ENCODE results near the gene GULP1. TPM values are rescaled to one million over a fixed set of nuclear protein-coding genes. Genes with fewer than 3 reads are reported as not detected.

The GULP1 gene
- total and polyA plus RNA-seq, 10 of the 15 experiments (the other 5 are each of a cell fraction or from before 2014, with no cell fraction given): 0.02 to 1.3 (median 0.15) TPM; not detected in 5

- Histone ChIP-seq H4K20me1 (ENCODE audit: control insufficient read depth, insufficient read depth) (no peaks in the 10 kb centered on the region), H3K27ac (ENCODE audit: control insufficient read depth, insufficient read depth) (no peak overlapping the region), H3K4me3 (no peak overlapping the region), H3K4me2 (ENCODE audit: control insufficient read depth, insufficient read depth) (no peak overlapping the region), H3K9me3 (replicated peaks; ENCODE audit: control insufficient read depth, insufficient read depth, low read length) (no peaks in the 10 kb centered on the region), H3K4me1 (ENCODE audit: control insufficient read depth, insufficient read depth, low read length) (no peaks in the 10 kb centered on the region), H2AFZ (ENCODE audit: control insufficient read depth, low read depth, low read length) (no peak overlapping the region), H3K9ac (ENCODE audit: control insufficient read depth, insufficient read depth, low read length) (no peak overlapping the region), H3K79me2 (ENCODE audit: control insufficient read depth, insufficient read depth, low read length) (no peaks in the 10 kb centered on the region), H3K36me3 (ENCODE audit: control insufficient read depth in 2 of 2, insufficient read depth in 2 of 2, low read length in 1 of 2) (no peaks in the 10 kb centered on the region), H3K27me3 (replicated peaks in 1 of 2; ENCODE audit: control insufficient read depth in 2 of 2, insufficient read depth in 2 of 2, low read length in 1 of 2) (no peaks in the 10 kb centered on the region)
- ATAC-seq: no peak
- 16% methylated on average over 6 of the region's 6 CpGs for WGBS (ENCODE audit: insufficient coverage, insufficient replicate concordance, low lambda C conversion rate, missing lambda C conversion rate)
- in situ Hi-C loops (cut with MboI): no loop called here
- ChIA-PET POLR2A (no interaction called here), SMC1A (ENCODE audit: uncharacterized antibody, unreplicated experiment) (no interaction called here), CTCF (no interaction called here), RAD21 (ENCODE audit: unreplicated experiment) (no interaction called here)
- no peak for FAIRE-seq
- BruUV-seq (replicated peaks): no TSS peak
- TF ChIP-seq GATAD2B (conservative IDR thresholded peaks at IDR 0.05; ENCODE audit: low read depth) (no peak), RB1 (IDR thresholded peaks at IDR 0.05; ENCODE audit: borderline replicate concordance) (no peak), GABPA (IDR thresholded peaks at IDR 0.05; ENCODE audit: low read depth) (no peak), BMI1 (IDR thresholded peaks at IDR 0.05; ENCODE audit: borderline replicate concordance) (no peak), STAT1 (conservative IDR thresholded peaks at IDR 0.05) (no peak), E4F1 (IDR thresholded peaks at IDR 0.05; ENCODE audit: borderline replicate concordance, partially characterized antibody) (no peak), ZNF274 (IDR thresholded peaks at IDR 0.05; ENCODE audit: insufficient read depth, insufficient read length) (no peak), CHD2 (IDR thresholded peaks at IDR 0.05; ENCODE audit: borderline replicate concordance, low read depth, low read length) (no peak), ZBTB40 (IDR thresholded peaks at IDR 0.05; ENCODE audit: borderline replicate concordance) (no peak), POU2F2 (IDR thresholded peaks at IDR 0.05; ENCODE audit: borderline replicate concordance, low read depth, low read length) (no peak), SMC3 (IDR thresholded peaks at IDR 0.05; ENCODE audit: borderline replicate concordance, low read length) (no peak), ESRRA (IDR thresholded peaks at IDR 0.05; ENCODE audit: low read length) (no peak)
- intact Hi-C loops (cut with micrococcal nuclease; ENCODE audit: unreplicated experiment): no loop called here
- no peak for DNase-seq (ENCODE audit: low read depth, low spot score)
These were observed 22.8 kb downstream of the GULP1 start for GRCh38 chr2:188314314-188315054.
